GM19239 (cell line): Measurements from ENCODE around the gene LGALS7.
A peak's percentile ranks its signal among the peaks of the same experiment; 100 is the strongest.
"Not testable (repeated sequence)": the region's sequence is repeated elsewhere in the genome, so short reads cannot be mapped to it uniquely, and the experiment has no call there.

Source experiments
- DNase-seq: peaks from one replicate; pipeline ENCODE4 v3.0.0; 2011; ENCODE audit warnings: low spot score; ENCODE audit not compliant: insufficient read length
- FAIRE-seq: peaks from 2 replicates; lab custom pipeline; 2011; peaks lifted over from hg19 to GRCh38; lab: Jason Lieb, UNC

LGALS7 gene

GRCh38 chr19:38800577-38801347, 27.4 kb upstream of the LGALS7 start:
- FAIRE-seq (no peak), DNase-seq (no peak)

GRCh38 chr19:38799104-38799503, 25.8 kb upstream of the LGALS7 start:
- no peak for FAIRE-seq
- DNase-seq, result no peak

- not testable (repeated sequence) for DNase-seq, FAIRE-seq
Measured at GRCh38 chr19:38797781-38798180, 24.5 kb upstream of the LGALS7 start.

- DNase-seq, result no peak
- no peak for FAIRE-seq
Measured at GRCh38 chr19:38796154-38796553, 22.8 kb upstream of the LGALS7 start.

GRCh38 chr19:38795549-38795948, 22.2 kb upstream of the LGALS7 start:
- no peak for FAIRE-seq
- DNase-seq, result no peak

- FAIRE-seq, result no peak
- no peak for DNase-seq
Measured at GRCh38 chr19:38793671-38794070, 20.4 kb upstream of the LGALS7 start.

GRCh38 chr19:38793177-38793576, 19.9 kb upstream of the LGALS7 start:
- no peak for DNase-seq
- no peak for FAIRE-seq

GRCh38 chr19:38792250-38793111, 19.2 kb upstream of the LGALS7 start:
- FAIRE-seq, result no peak
- DNase-seq, result peak; percentile 57

GRCh38 chr19:38791451-38792064, 18.2 kb upstream of the LGALS7 start:
- DNase-seq, result not testable (repeated sequence)
- peak; percentile 100 for FAIRE-seq

- FAIRE-seq, result not testable (repeated sequence)
Measured at GRCh38 chr19:38790507-38791403, 17.4 kb upstream of the LGALS7 start.

GRCh38 chr19:38788478-38789243, 15.3 kb upstream of the LGALS7 start, which contains the start of gene LGALS7B:
LGALS7B (plus strand) TSS chr19:38789200; CDS start chr19:38789227, 27 bp downstream.
- FAIRE-seq, result no peak
- DNase-seq, result no peak

More at GRCh38 chr19:38790507-38791403, 17.4 kb upstream of the LGALS7 start:
- not testable (repeated sequence) for DNase-seq

- DNase-seq (no peak), FAIRE-seq (no peak)
Measured at GRCh38 chr19:38786572-38787265, 13.4 kb upstream of the LGALS7 start.

GRCh38 chr19:38786061-38786460, 12.7 kb upstream of the LGALS7 start:
- not testable (repeated sequence) for DNase-seq

GRCh38 chr19:38785187-38785699, 11.9 kb upstream of the LGALS7 start:
- no peak for FAIRE-seq
- DNase-seq, result no peak

More at GRCh38 chr19:38786061-38786460, 12.7 kb upstream of the LGALS7 start:
- FAIRE-seq, result not testable (repeated sequence)

- no peak for DNase-seq
- FAIRE-seq, result no peak
Measured at GRCh38 chr19:38784224-38784623, 10.9 kb upstream of the LGALS7 start.

- DNase-seq, FAIRE-seq: not testable (repeated sequence)
Measured at GRCh38 chr19:38782212-38782611, 8.9 kb upstream of the LGALS7 start.

GRCh38 chr19:38781058-38781457, 7.7 kb upstream of the LGALS7 start:
- no peak for FAIRE-seq
- no peak for DNase-seq

GRCh38 chr19:38780443-38780842, 7.1 kb upstream of the LGALS7 start:
- no peak for FAIRE-seq

More at GRCh38 chr19:38780443-38780842, 7.1 kb upstream of the LGALS7 start:
- no peak for DNase-seq
